NB4 (cell line): ENCODE data around the gene NFATC2IP.

ENCODE experiments used
- DNase-seq: peaks from one replicate; pipeline ENCODE4 v3.0.0; 2010; ENCODE audit warnings: low read depth
- H3K4me3 ChIP-seq: one replicate; pipeline ENCODE4 v1.5.1; 2011; ENCODE audit warnings: mild to moderate bottlenecking, low read depth, low read length, moderate library complexity
- MYC ChIP-seq: IDR thresholded peaks from 2 replicates; pipeline ENCODE4 v1.6.1; 2011; ENCODE audit warnings: low read depth, low read length
- POLR2A ChIP-seq: IDR thresholded peaks from 2 replicates; pipeline ENCODE4 v1.6.1; 2011; ENCODE audit warnings: mild to moderate bottlenecking; ENCODE audit not compliant: insufficient read length; ENCODE audit errors: extremely low read depth
- TF ChIP-seq, protein P1 (sequence below): IDR thresholded peaks from 2 replicates; pipeline ENCODE4 v1.6.1; 2011; ENCODE audit warnings: low read depth, low read length
- TF ChIP-seq, protein P2 (sequence below): IDR thresholded peaks from one replicate; pipeline ENCODE4 v1.5.1; 2012; ENCODE audit warnings: low read depth, low read length

Gene NFATC2IP

GRCh38 chr16:29011851-29012250 is 61.1 kb downstream of the NFATC2IP start:
- TF ChIP-seq POLR2A (no peak), MYC (no peak)
- TF ChIP-seq, protein P1, sequence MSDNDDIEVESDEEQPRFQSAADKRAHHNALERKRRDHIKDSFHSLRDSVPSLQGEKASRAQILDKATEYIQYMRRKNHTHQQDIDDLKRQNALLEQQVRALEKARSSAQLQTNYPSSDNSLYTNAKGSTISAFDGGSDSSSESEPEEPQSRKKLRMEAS = no peak
- H3K4me3 ChIP-seq = no peak overlapping the region
- DNase-seq = no peak

DNA sequence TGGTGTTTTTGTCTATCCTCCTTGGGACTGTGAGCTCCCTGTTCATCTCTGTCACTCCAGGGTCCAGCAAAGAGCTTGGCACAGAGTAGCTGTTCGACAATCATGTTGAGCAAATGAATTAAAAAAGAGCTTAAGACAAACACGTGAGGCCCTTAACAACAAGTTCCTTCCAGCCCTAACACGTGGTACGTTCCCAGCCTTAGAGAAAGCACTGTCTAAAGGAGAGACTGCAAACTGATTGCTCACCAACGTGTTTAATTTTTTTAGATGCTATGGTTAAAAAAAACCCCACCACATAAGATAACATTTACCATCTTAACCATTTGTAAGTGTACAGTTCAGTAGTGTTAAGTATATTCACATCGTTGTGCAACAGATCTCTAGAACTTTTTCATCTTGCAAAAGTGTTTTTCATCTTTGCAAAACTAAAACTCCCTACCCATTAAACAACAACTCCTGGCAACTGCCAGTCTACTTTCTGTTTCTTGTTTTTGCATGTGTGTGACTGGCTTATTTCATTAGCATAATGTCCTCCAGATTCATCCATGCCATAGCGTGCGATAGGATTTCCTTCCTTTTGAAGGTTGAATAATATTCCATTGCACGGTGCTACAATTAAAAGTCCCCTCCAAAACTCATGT is 62.3 kb downstream of the NFATC2IP start:
- DNase-seq = no peak
- H3K4me3 ChIP-seq = no peak overlapping the region
- TF ChIP-seq POLR2A (no peak), MYC (no peak)
- TF ChIP-seq, protein P2, sequence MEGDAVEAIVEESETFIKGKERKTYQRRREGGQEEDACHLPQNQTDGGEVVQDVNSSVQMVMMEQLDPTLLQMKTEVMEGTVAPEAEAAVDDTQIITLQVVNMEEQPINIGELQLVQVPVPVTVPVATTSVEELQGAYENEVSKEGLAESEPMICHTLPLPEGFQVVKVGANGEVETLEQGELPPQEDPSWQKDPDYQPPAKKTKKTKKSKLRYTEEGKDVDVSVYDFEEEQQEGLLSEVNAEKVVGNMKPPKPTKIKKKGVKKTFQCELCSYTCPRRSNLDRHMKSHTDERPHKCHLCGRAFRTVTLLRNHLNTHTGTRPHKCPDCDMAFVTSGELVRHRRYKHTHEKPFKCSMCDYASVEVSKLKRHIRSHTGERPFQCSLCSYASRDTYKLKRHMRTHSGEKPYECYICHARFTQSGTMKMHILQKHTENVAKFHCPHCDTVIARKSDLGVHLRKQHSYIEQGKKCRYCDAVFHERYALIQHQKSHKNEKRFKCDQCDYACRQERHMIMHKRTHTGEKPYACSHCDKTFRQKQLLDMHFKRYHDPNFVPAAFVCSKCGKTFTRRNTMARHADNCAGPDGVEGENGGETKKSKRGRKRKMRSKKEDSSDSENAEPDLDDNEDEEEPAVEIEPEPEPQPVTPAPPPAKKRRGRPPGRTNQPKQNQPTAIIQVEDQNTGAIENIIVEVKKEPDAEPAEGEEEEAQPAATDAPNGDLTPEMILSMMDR = no peak
- TF ChIP-seq, protein P1 = peak; percentile 38; the same call in 1 of the 2 replicates

DNA sequence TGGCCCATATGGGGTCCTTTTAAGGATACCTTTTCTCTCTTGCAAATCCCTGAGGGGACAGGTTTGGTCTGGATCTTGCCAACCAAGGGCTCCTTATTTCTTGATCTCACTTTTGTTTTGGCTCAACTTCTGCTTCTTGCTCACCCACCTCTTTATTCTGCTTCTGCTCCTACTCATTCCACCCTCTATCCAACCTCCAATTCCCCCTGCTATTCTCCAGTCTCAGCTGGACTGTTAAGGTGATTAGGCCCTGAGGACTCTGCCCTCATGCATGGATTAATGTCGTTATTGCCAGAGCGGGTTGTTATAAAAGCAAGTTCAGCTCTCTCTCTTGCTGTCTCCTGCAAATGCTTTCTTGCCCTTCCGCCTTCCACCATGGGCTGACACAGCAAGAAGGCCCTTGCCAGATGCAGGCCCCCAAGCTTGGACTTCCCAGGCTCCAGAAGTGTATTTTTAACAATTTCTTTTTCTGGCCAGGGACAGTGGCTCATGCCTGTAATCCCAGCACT is 63.9 kb downstream of the NFATC2IP start:
- TF ChIP-seq, protein P1 = no peak
- no peak for TF ChIP-seq MYC
- no peak for TF ChIP-seq POLR2A
- TF ChIP-seq, protein P2 = no peak
- DNase-seq = no peak
- H3K4me3 ChIP-seq = no peak overlapping the region
